ENCODE measurements around the gene MYL3.
A peak's percentile ranks its signal among the peaks of the same experiment; 100 is the strongest.

MYL3 gene

GRCh38 chr3:46882377-46883053, 19.3 kb upstream of the MYL3 start:
- peak; percentile 84 for DNase-seq

- DNase-seq, result peak; percentile 73
Measured at GRCh38 chr3:46881596-46882376, 18.5 kb upstream of the MYL3 start.

GRCh38 chr3:46880884-46881595, 17.8 kb upstream of the MYL3 start:
- DNase-seq, result no peak

- DNase-seq, result no peak
Measured at GRCh38 chr3:46878781-46879436, 15.7 kb upstream of the MYL3 start.

- DNase-seq, result no peak
Measured at GRCh38 chr3:46877406-46878125, 14.3 kb upstream of the MYL3 start, which contains the start of gene PTH1R. TSS of gene PTH1R (plus strand) at chr3:46877721. CDS start at chr3:46883560, 5,839 bp downstream.

GRCh38 chr3:46876313-46877300, 13.4 kb upstream of the MYL3 start:
- no peak for DNase-seq

GRCh38 chr3:46875560-46875959, 12.3 kb upstream of the MYL3 start:
- DNase-seq, result no peak

- peak; percentile 66 for DNase-seq
Measured at GRCh38 chr3:46874430-46874829, 11.2 kb upstream of the MYL3 start.

GRCh38 chr3:46873521-46873920, 10.3 kb upstream of the MYL3 start:
- no peak for DNase-seq

GRCh38 chr3:46871222-46871621, 8.0 kb upstream of the MYL3 start:
- no peak for DNase-seq

GRCh38 chr3:46870651-46871050, 7.4 kb upstream of the MYL3 start:
- DNase-seq, result no peak

GRCh38 chr3:46869440-46869839, 6.2 kb upstream of the MYL3 start:
- DNase-seq, result no peak

- no peak for DNase-seq
Measured at GRCh38 chr3:46868948-46869347, 5.7 kb upstream of the MYL3 start.

GRCh38 chr3:46868287-46868686, 5.0 kb upstream of the MYL3 start:
- no peak for DNase-seq

GRCh38 chr3:46867550-46867898, 4.3 kb upstream of the MYL3 start:
- DNase-seq, result no peak

- peak; percentile 83 for DNase-seq
Measured at GRCh38 chr3:46866720-46867549, 3.7 kb upstream of the MYL3 start.

GRCh38 chr3:46866032-46866595, 2.9 kb upstream of the MYL3 start:
- DNase-seq, result no peak

- DNase-seq, result no peak
Measured at GRCh38 chr3:46865546-46865945, 2.3 kb upstream of the MYL3 start.

- no peak for DNase-seq
Measured at GRCh38 chr3:46865031-46865507, 1.8 kb upstream of the MYL3 start.

Measured in eye (tissue), 1 donor.